GM21723 (cell line): ENCODE data around the gene JAKMIP3.

Experiments used
- ATAC-seq: cut with Tn5 transposase; IDR thresholded peaks from one replicate; pipeline ENCODE4 v1.9.1; 2021; ENCODE audit warnings: mild to moderate bottlenecking, moderate library complexity; ENCODE audit not compliant: unreplicated experiment

The JAKMIP3 gene

GRCh38 chr10:132097609-132098377, 32.0 kb downstream of the JAKMIP3 start:
- ATAC-seq, result no peak

GRCh38 chr10:132098539-132099388, 33.0 kb downstream of the JAKMIP3 start:
- ATAC-seq, result no peak

GRCh38 chr10:132099389-132100090, 33.8 kb downstream of the JAKMIP3 start:
- ATAC-seq, result no peak

GRCh38 chr10:132100091-132100481, 34.3 kb downstream of the JAKMIP3 start:
- no peak for ATAC-seq

- ATAC-seq, result no peak
Observed at GRCh38 chr10:132100556-132101349, 35.0 kb downstream of the JAKMIP3 start.

- no peak for ATAC-seq
Observed at GRCh38 chr10:132101529-132101928, 35.8 kb downstream of the JAKMIP3 start.

- no peak for ATAC-seq
Observed at GRCh38 chr10:132102071-132102716, 36.4 kb downstream of the JAKMIP3 start.

GRCh38 chr10:132102717-132103110, 37.0 kb downstream of the JAKMIP3 start:
- no peak for ATAC-seq

GRCh38 chr10:132103116-132103910, 37.6 kb downstream of the JAKMIP3 start:
- ATAC-seq, result no peak

- ATAC-seq, result no peak
Observed at GRCh38 chr10:132104062-132104461, 38.3 kb downstream of the JAKMIP3 start.

GRCh38 chr10:132104471-132105301, 38.9 kb downstream of the JAKMIP3 start:
- ATAC-seq, result no peak

- no peak for ATAC-seq
Observed at GRCh38 chr10:132105302-132105995, 39.7 kb downstream of the JAKMIP3 start.

GRCh38 chr10:132106431-132106830, 40.7 kb downstream of the JAKMIP3 start:
- no peak for ATAC-seq

- no peak for ATAC-seq
Observed at GRCh38 chr10:132107186-132107948, 41.6 kb downstream of the JAKMIP3 start.

GRCh38 chr10:132107949-132108877, 42.5 kb downstream of the JAKMIP3 start:
- no peak for ATAC-seq
